Memory B cell (primary cell): Measurements from ENCODE around the gene SLC6A7.

Source experiments
- ATAC-seq: fragments of 150-1000 bp; cut with Tn5 transposase; 2 replicates; pipeline ENCODE4 v1.10.0; 2021; ENCODE audit warnings: low read depth, mild to moderate bottlenecking, moderate library complexity
- DNase-seq, 2 donors: peaks; one replicate each; pipeline ENCODE4 v3.0.0; 2022; ENCODE audit warnings: low spot score in 2 of 2
- H3K27ac Mint-ChIP-seq: one replicate; pipeline ENCODE4 v1.8.0; 2022; ENCODE audit warnings: mild to moderate bottlenecking, moderate library complexity, mixed read lengths
- H3K27me3 Mint-ChIP-seq: one replicate; pipeline ENCODE4 v1.8.0; 2022; ENCODE audit warnings: mixed read lengths
- H3K36me3 Mint-ChIP-seq: one replicate; pipeline ENCODE4 v1.8.0; 2022; ENCODE audit warnings: mild to moderate bottlenecking, mixed read lengths
- H3K4me1 Mint-ChIP-seq: one replicate; pipeline ENCODE4 v1.8.0; 2022; ENCODE audit warnings: mixed read lengths
- H3K4me3 Mint-ChIP-seq: one replicate; pipeline ENCODE4 v1.8.0; 2022; ENCODE audit warnings: mild to moderate bottlenecking, moderate library complexity, mixed read lengths
- H3K9me3 Mint-ChIP-seq: one replicate; pipeline ENCODE4 v1.8.0; 2022; ENCODE audit warnings: mixed read lengths

The SLC6A7 gene

GRCh38 chr5:150203832-150204589 is 14.1 kb downstream of the SLC6A7 start:
- no peaks in the 10 kb centered on the region for H3K9me3 Mint-ChIP-seq
- H3K36me3 Mint-ChIP-seq: no peaks in the 10 kb centered on the region
- no peak overlapping the region for H3K4me3 Mint-ChIP-seq
- DNase-seq (no peak), ATAC-seq (no peak)
- no peak overlapping the region for H3K27ac Mint-ChIP-seq
- peaks cover 17% of the 10 kb centered on the region for H3K27me3 Mint-ChIP-seq
- peaks cover 2% of the 10 kb centered on the region for H3K4me1 Mint-ChIP-seq

- Mint-ChIP-seq H3K27ac (no peak overlapping the region), H3K4me3 (no peak overlapping the region), H3K36me3 (no peaks in the 10 kb centered on the region), H3K9me3 (no peaks in the 10 kb centered on the region), H3K27me3 (peaks cover 13% of the 10 kb centered on the region), H3K4me1 (peaks cover 6% of the 10 kb centered on the region)
- DNase-seq: no peak
- no peak for ATAC-seq
Observed at GRCh38 chr5:150204590-150204960, 14.7 kb downstream of the SLC6A7 start.

- ATAC-seq (no peak), DNase-seq (no peak)
- no peak overlapping the region for H3K27ac Mint-ChIP-seq
- no peaks in the 10 kb centered on the region for H3K9me3 Mint-ChIP-seq
- H3K36me3 Mint-ChIP-seq: no peaks in the 10 kb centered on the region
- peaks cover 14% of the 10 kb centered on the region for H3K27me3 Mint-ChIP-seq
- no peak overlapping the region for H3K4me3 Mint-ChIP-seq
- peaks cover 6% of the 10 kb centered on the region for H3K4me1 Mint-ChIP-seq
Observed at GRCh38 chr5:150206098-150206778, 16.4 kb downstream of the SLC6A7 start.

GRCh38 chr5:150206779-150207115 is 16.9 kb downstream of the SLC6A7 start:
- DNase-seq (no peak), ATAC-seq (no peak)
- Mint-ChIP-seq H3K27ac (no peak overlapping the region), H3K9me3 (no peaks in the 10 kb centered on the region), H3K4me1 (peaks cover 6% of the 10 kb centered on the region), H3K36me3 (no peaks in the 10 kb centered on the region), H3K4me3 (no peak overlapping the region), H3K27me3 (peaks cover 14% of the 10 kb centered on the region)

- H3K9me3 Mint-ChIP-seq: no peaks in the 10 kb centered on the region
- ATAC-seq (no peak), DNase-seq (no peak)
- no peaks in the 10 kb centered on the region for H3K36me3 Mint-ChIP-seq
- H3K27ac Mint-ChIP-seq: no peak overlapping the region
- H3K4me3 Mint-ChIP-seq: no peak overlapping the region
- H3K27me3 Mint-ChIP-seq: peaks cover 17% of the 10 kb centered on the region
- H3K4me1 Mint-ChIP-seq: peaks cover 6% of the 10 kb centered on the region
Observed at GRCh38 chr5:150208187-150209098, 18.6 kb downstream of the SLC6A7 start.

- no peaks in the 10 kb centered on the region for H3K36me3 Mint-ChIP-seq
- DNase-seq (peak in 1 of 2 donors; percentile 12), ATAC-seq (peak; percentile 46)
- peak overlapping the region; percentile 16 for H3K4me3 Mint-ChIP-seq
- no peak overlapping the region for H3K27ac Mint-ChIP-seq
- peaks cover 6% of the 10 kb centered on the region for H3K4me1 Mint-ChIP-seq
- no peaks in the 10 kb centered on the region for H3K9me3 Mint-ChIP-seq
- H3K27me3 Mint-ChIP-seq: peaks cover 17% of the 10 kb centered on the region
Observed at GRCh38 chr5:150209099-150209635, 19.3 kb downstream of the SLC6A7 start.

- no peak for DNase-seq
- Mint-ChIP-seq H3K27me3 (peaks cover 17% of the 10 kb centered on the region), H3K27ac (no peak overlapping the region), H3K4me3 (no peak overlapping the region), H3K9me3 (no peaks in the 10 kb centered on the region), H3K36me3 (no peaks in the 10 kb centered on the region), H3K4me1 (peaks cover 6% of the 10 kb centered on the region)
- ATAC-seq: no peak
Observed at GRCh38 chr5:150210644-150211043, 20.8 kb downstream of the SLC6A7 start.

- Mint-ChIP-seq H3K27ac (no peak overlapping the region), H3K9me3 (no peaks in the 10 kb centered on the region), H3K4me1 (peaks cover 6% of the 10 kb centered on the region), H3K36me3 (no peaks in the 10 kb centered on the region), H3K27me3 (peaks cover 17% of the 10 kb centered on the region), H3K4me3 (no peak overlapping the region)
- DNase-seq (no peak), ATAC-seq (no peak)
Observed at GRCh38 chr5:150211156-150212030, 21.5 kb downstream of the SLC6A7 start.

- Mint-ChIP-seq H3K4me1 (peaks cover 10% of the 10 kb centered on the region), H3K9me3 (no peaks in the 10 kb centered on the region), H3K27me3 (peaks cover 17% of the 10 kb centered on the region), H3K36me3 (no peaks in the 10 kb centered on the region), H3K27ac (no peak overlapping the region), H3K4me3 (no peak overlapping the region)
- no peak for DNase-seq
- ATAC-seq: no peak
Observed at GRCh38 chr5:150213530-150213929, 23.7 kb downstream of the SLC6A7 start.

- Mint-ChIP-seq H3K4me1 (peaks cover 5% of the 10 kb centered on the region), H3K9me3 (no peaks in the 10 kb centered on the region), H3K36me3 (no peaks in the 10 kb centered on the region), H3K27ac (no peak overlapping the region), H3K4me3 (no peak overlapping the region), H3K27me3 (peaks cover 16% of the 10 kb centered on the region)
- DNase-seq (no peak), ATAC-seq (no peak)
Observed at GRCh38 chr5:150214289-150214688, 24.4 kb downstream of the SLC6A7 start.

- H3K27me3 Mint-ChIP-seq: peaks cover 11% of the 10 kb centered on the region
Observed at GRCh38 chr5:150215979-150216944, 26.4 kb downstream of the SLC6A7 start.

GRCh38 chr5:150217038-150217437 is 27.2 kb downstream of the SLC6A7 start:
- no peaks in the 10 kb centered on the region for H3K9me3 Mint-ChIP-seq
- H3K36me3 Mint-ChIP-seq: no peaks in the 10 kb centered on the region
- H3K27me3 Mint-ChIP-seq: peaks cover 10% of the 10 kb centered on the region
- ATAC-seq (no peak), DNase-seq (no peak)
- peaks cover 4% of the 10 kb centered on the region for H3K4me1 Mint-ChIP-seq
- H3K27ac Mint-ChIP-seq: no peak overlapping the region
- no peak overlapping the region for H3K4me3 Mint-ChIP-seq

More at GRCh38 chr5:150215979-150216944, 26.4 kb downstream of the SLC6A7 start:
- no peaks in the 10 kb centered on the region for H3K9me3 Mint-ChIP-seq
- DNase-seq: no peak
- H3K4me1 Mint-ChIP-seq: peaks cover 4% of the 10 kb centered on the region
- H3K27ac Mint-ChIP-seq: no peak overlapping the region
- no peak for ATAC-seq
- H3K36me3 Mint-ChIP-seq: no peaks in the 10 kb centered on the region
- no peak overlapping the region for H3K4me3 Mint-ChIP-seq
